ENCODE results near the gene ANXA6.

ANXA6 gene

GRCh38 chr5:151157426-151158286 is at the start of gene ANXA6:
ANXA6 (minus strand) TSS chr5:151157779; CDS start chr5:151147901, 9,878 bp downstream.
- H3K27me3 ChIP-seq (ENCODE audit: low read depth, low read length) = peaks cover 31% of the 10 kb centered on the region
- H3K4me1 ChIP-seq (ENCODE audit: low read length) = peaks cover 52% of the 10 kb centered on the region
- no peaks in the 10 kb centered on the region for H4K20me1 ChIP-seq (ENCODE audit: insufficient read depth, low read length)
- no peaks in the 10 kb centered on the region for H3K36me3 ChIP-seq (replicated peaks; ENCODE audit: low read depth, low read length)
- peak within 1 kb of the TSS; percentile 72 for H3K4me2 ChIP-seq (ENCODE audit: low read length)
- H3K9ac ChIP-seq (ENCODE audit: low read length) = peak within 1 kb of the TSS; percentile 52
- H3K9me3 ChIP-seq (ENCODE audit: insufficient read depth, low read length) = no peaks in the 10 kb centered on the region
- H3K79me2 ChIP-seq (ENCODE audit: low read length) = no peaks in the 10 kb centered on the region
- H2AFZ ChIP-seq (ENCODE audit: low read depth, low read length) = peak within 1 kb of the TSS; percentile 43; the same call in 1 of the 2 replicates
- TF ChIP-seq CTCF (IDR thresholded peaks at IDR 0.05; ENCODE audit: low read depth, low read length) (no peak), EZH2phosphoT487 (IDR thresholded peaks at IDR 0.05; ENCODE audit: low read depth) (no peak)
- no peak within 1 kb of the TSS for H3K27ac ChIP-seq (ENCODE audit: low read length)
- H3K4me3 ChIP-seq (ENCODE audit: low read length) = peak within 1 kb of the TSS; percentile 76

- Histone ChIP-seq H3K27ac (ENCODE audit: low read length) (no peak overlapping the region), H3K4me1 (ENCODE audit: low read length) (peaks cover 4% of the 10 kb centered on the region; the same call in 1 of the 2 replicates), H2AFZ (ENCODE audit: low read depth, low read length) (no peak overlapping the region), H3K4me3 (ENCODE audit: low read length) (no peak overlapping the region), H3K36me3 (replicated peaks; ENCODE audit: low read depth, low read length) (peaks cover 17% of the 10 kb centered on the region), H3K27me3 (ENCODE audit: low read depth, low read length) (no peaks in the 10 kb centered on the region), H3K9ac (ENCODE audit: low read length) (no peak overlapping the region), H3K4me2 (ENCODE audit: low read length) (no peak overlapping the region), H3K9me3 (ENCODE audit: insufficient read depth, low read length) (no peaks in the 10 kb centered on the region), H3K79me2 (ENCODE audit: low read length) (peaks cover 10% of the 10 kb centered on the region; the same call in 1 of the 2 replicates), H4K20me1 (ENCODE audit: insufficient read depth, low read length) (no peaks in the 10 kb centered on the region)
- TF ChIP-seq CTCF (IDR thresholded peaks at IDR 0.05; ENCODE audit: low read depth, low read length) (no peak), EZH2phosphoT487 (IDR thresholded peaks at IDR 0.05; ENCODE audit: low read depth) (no peak)
Observed at GRCh38 chr5:151205411-151205810, 47.8 kb upstream of the ANXA6 start.

- H3K4me2 ChIP-seq (ENCODE audit: low read length) = no peak overlapping the region
- TF ChIP-seq CTCF (IDR thresholded peaks at IDR 0.05; ENCODE audit: low read depth, low read length) (no peak), EZH2phosphoT487 (IDR thresholded peaks at IDR 0.05; ENCODE audit: low read depth) (no peak)
- H3K9ac ChIP-seq (ENCODE audit: low read length) = no peak overlapping the region
- H2AFZ ChIP-seq (ENCODE audit: low read depth, low read length) = no peak overlapping the region
- peaks cover 17% of the 10 kb centered on the region for H3K36me3 ChIP-seq (replicated peaks; ENCODE audit: low read depth, low read length)
- H3K4me1 ChIP-seq (ENCODE audit: low read length) = no peaks in the 10 kb centered on the region
- no peaks in the 10 kb centered on the region for H3K27me3 ChIP-seq (ENCODE audit: low read depth, low read length)
- H3K79me2 ChIP-seq (ENCODE audit: low read length) = 0 out of 2 replicates have a peak, but pooled peaks cover 7% of the 10 kb centered on the region
- H3K27ac ChIP-seq (ENCODE audit: low read length) = no peak overlapping the region
- H3K9me3 ChIP-seq (ENCODE audit: insufficient read depth, low read length) = no peaks in the 10 kb centered on the region
- no peak overlapping the region for H3K4me3 ChIP-seq (ENCODE audit: low read length)
- H4K20me1 ChIP-seq (ENCODE audit: insufficient read depth, low read length) = no peaks in the 10 kb centered on the region
Observed at GRCh38 chr5:151204051-151204450, 46.5 kb upstream of the ANXA6 start.

GRCh38 chr5:151202381-151203139 is 45.0 kb upstream of the ANXA6 start:
- Histone ChIP-seq H3K27me3 (ENCODE audit: low read depth, low read length) (no peaks in the 10 kb centered on the region), H2AFZ (ENCODE audit: low read depth, low read length) (no peak overlapping the region), H3K4me3 (ENCODE audit: low read length) (no peak overlapping the region), H4K20me1 (ENCODE audit: insufficient read depth, low read length) (no peaks in the 10 kb centered on the region), H3K36me3 (replicated peaks; ENCODE audit: low read depth, low read length) (peaks cover 17% of the 10 kb centered on the region), H3K4me1 (ENCODE audit: low read length) (no peaks in the 10 kb centered on the region), H3K79me2 (ENCODE audit: low read length) (no peaks in the 10 kb centered on the region), H3K9me3 (ENCODE audit: insufficient read depth, low read length) (no peaks in the 10 kb centered on the region), H3K4me2 (ENCODE audit: low read length) (no peak overlapping the region), H3K27ac (ENCODE audit: low read length) (no peak overlapping the region), H3K9ac (ENCODE audit: low read length) (no peak overlapping the region)
- TF ChIP-seq EZH2phosphoT487 (IDR thresholded peaks at IDR 0.05; ENCODE audit: low read depth) (no peak), CTCF (IDR thresholded peaks at IDR 0.05; ENCODE audit: low read depth, low read length) (no peak)

Measured in OCI-LY3 (cell line).